RWPE1 (cell line): ENCODE results near the gene LATS2.
A peak's percentile ranks its signal among the peaks of the same experiment; 100 is the strongest.

Experiments
- CTCF ChIA-PET: fragments of 350-600 bp; sonication (Branson Sonifier 250); formaldehyde crosslinking; extraction: SDS; loops from one replicate; lab custom pipeline; 2021; lab: Yijun Ruan, JAX
- POLR2A ChIA-PET: fragments of 400-600 bp; formaldehyde crosslinking; extraction: SDS; loops from one replicate; lab custom pipeline; 2020; ENCODE audit warnings: antibody characterized with exemption; ENCODE audit not compliant: low non-redundant PET; lab: Yijun Ruan, JAX
- DNase-seq: peaks from one replicate; pipeline ENCODE4 v3.0.0; 2012; ENCODE audit warnings: low spot score
- H3K27ac ChIP-seq: fragments of 450-650 bp; 2 replicates; pipeline ENCODE4 v1.5.1; 2017
- CTCF ChIP-seq: fragments of 450-650 bp; conservative IDR thresholded peaks from 2 replicates; pipeline ENCODE4 v1.5.1; 2017; ENCODE audit warnings: low read depth, mild to moderate bottlenecking

LATS2 gene

GRCh38 chr13:20994441-20994821, 67.0 kb downstream of the LATS2 start:
- ChIA-PET POLR2A (no interaction called here), CTCF (interaction anchor here (0.6 kb wide), 4 partner anchors 111 to 731 kb away, joined by 3 to 5 read pairs (median 4); no protein-coding TSS in a partner anchor)
- no peak for TF ChIP-seq CTCF
- DNase-seq, result no peak
- H3K27ac ChIP-seq, result no peak overlapping the region

DNA sequence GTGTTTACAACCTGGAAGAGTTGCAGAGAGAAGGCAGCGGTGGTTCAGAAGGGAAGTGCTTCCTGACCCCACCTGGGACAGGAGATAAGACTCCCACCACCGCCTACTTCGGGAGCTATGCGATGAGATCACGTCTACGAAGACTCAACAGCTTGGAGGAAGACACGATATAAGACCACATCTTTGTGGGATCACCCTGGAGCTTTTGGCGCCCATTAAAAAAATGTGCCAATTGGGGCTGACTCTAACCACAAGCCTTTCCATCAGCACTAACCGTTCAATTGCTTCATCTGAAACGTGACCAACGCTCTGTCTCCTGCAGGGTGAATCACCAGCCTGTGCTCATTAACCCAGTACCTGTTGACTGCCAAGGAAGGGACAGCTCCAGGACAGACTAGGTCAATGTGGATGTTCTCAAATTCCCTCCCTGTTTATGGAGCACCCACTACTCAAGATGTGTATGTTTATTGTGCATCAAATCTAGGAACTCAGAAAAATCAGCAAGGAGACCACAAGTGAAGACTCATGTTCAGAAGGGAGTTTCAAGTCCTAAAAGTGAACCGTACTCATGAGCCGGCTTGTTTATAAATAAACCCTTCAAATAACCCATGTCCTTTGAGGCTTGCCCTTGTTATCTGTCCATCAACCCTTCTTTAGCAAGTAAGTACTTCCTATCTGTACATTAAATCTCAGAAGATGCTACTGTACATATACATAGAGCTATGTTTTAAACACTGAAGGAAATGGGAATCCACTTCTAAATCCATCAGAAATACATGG, 67.5 kb downstream of the LATS2 start:
- 0 out of 2 replicates have a peak overlapping the region, but pooled peaks have one; percentile 12 for H3K27ac ChIP-seq
- CTCF ChIA-PET, result interaction anchor here (0.6 kb wide), 2 partner anchors 222 to 347 kb away, joined by 4 to 5 read pairs; no protein-coding TSS in a partner anchor
- no peak for TF ChIP-seq CTCF
- POLR2A ChIA-PET, result no interaction called here
- DNase-seq, result peak; percentile 30

GRCh38 chr13:20993211-20993610, 68.2 kb downstream of the LATS2 start:
- 0 out of 2 replicates have a peak overlapping the region, but pooled peaks have one; percentile 12 for H3K27ac ChIP-seq
- ChIA-PET POLR2A (no interaction called here), CTCF (interaction anchor here (0.5 kb wide), 1 partner anchor 13 kb away, joined by 3 read pairs; no protein-coding TSS in a partner anchor)
- TF ChIP-seq CTCF, result no peak
- DNase-seq, result no peak

DNA sequence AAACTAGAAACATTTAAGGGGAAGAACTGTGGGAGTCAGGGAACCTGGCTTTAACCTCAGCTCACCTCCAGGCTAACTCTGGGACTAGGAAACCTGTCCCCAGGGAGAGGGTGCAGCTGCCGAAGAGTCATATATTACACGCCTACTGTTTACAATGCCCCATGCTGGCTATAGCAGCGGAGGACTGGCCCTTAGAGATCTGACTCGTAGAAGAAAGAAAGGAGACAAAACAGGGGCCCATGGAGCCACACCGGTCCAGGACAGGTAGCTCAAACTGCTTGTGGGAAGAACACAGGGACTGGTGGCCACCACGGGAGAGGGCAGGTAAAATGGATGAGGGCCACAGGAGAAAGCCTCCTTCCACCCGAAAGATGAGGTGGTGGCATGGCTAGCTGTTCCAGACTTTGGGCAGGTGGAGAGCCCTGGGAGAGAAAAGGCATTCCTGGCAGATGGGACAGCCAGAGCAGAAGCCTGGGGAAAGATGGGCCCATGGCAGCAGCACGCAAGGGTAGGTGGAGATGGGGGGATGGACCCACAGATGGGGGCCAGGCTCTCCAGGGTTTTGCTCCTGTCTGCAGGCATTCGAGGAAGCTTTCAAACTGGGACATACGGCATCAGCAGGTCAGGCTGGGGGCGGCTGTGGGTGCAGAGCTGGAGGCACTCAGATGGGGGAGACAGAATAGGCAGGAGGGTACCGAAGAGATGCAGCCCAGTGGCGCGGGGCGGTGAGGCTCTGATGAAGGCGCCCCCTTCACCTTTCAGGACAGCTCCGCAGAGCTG, 69.5 kb downstream of the LATS2 start:
- H3K27ac ChIP-seq, result 0 out of 2 replicates have a peak overlapping the region, but pooled peaks have one; percentile 2
- no peak for TF ChIP-seq CTCF
- ChIA-PET POLR2A (no interaction called here), CTCF (interaction anchor here (0.6 kb wide), 1 partner anchor 471 kb away, joined by 3 read pairs; no protein-coding TSS in a partner anchor)
- DNase-seq, result no peak

DNA sequence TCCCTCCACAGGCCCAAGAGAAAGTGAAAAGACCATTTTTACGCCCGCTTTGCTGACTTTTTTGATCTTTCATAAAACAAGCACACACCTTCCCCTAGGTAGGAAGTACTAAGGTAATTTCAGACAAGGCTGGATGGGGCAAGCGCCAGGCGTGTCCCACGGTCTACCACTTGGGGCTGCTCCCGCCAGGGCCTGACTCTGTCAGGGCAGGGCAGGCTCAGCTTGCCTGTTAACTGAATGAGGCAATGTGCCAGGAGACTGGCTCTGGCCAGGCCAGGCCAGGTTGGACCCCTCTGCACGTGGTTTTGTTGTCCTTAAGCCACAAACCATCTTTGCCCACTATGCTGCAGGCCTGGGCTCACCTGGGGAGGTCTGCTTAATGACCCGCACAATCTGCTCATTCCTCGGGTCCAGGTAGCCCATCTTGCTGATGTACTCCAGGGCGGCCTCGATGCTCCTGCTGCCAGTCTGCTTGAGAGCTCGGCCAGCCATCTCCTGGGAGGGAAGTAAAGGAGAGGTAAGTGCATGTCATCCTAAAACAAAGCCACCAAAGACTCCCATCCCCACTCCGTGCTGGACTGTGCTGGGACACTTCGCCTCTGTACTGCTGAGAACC, 70.4 kb downstream of the LATS2 start:
- CTCF ChIA-PET, result no interaction called here
- H3K27ac ChIP-seq, result peak overlapping the region; percentile 22; the same call in 1 of the 2 replicates
- no peak for TF ChIP-seq CTCF
- POLR2A ChIA-PET, result no interaction called here
- DNase-seq, result no peak
